GM19238 (cell line): ENCODE measurements around the gene A4GNT.

Experiments
- DNase-seq: peaks from one replicate; pipeline ENCODE4 v3.0.0; 2011; ENCODE audit warnings: low spot score; ENCODE audit not compliant: insufficient read length

The A4GNT gene

DNA sequence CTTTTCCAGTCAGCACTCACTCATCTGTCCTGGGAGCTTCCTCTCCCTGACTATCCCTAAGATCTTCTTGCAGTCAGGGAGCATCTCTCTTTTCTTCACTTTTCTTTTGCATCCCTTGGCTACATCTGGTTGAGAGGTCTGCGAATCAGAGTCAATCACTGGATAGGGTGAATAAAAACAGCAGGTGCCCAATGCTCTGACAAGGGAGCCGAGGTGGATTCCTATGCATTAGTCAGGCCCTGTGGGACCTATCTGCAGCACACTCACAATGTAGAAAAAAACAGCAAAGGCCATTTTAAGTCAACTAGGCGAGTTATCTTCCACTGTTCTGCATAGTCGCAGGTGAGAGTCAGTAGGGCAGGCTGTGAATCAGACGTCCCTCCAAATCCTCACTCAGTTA is 52.3 kb downstream of the A4GNT start:
- DNase-seq = no peak

DNA sequence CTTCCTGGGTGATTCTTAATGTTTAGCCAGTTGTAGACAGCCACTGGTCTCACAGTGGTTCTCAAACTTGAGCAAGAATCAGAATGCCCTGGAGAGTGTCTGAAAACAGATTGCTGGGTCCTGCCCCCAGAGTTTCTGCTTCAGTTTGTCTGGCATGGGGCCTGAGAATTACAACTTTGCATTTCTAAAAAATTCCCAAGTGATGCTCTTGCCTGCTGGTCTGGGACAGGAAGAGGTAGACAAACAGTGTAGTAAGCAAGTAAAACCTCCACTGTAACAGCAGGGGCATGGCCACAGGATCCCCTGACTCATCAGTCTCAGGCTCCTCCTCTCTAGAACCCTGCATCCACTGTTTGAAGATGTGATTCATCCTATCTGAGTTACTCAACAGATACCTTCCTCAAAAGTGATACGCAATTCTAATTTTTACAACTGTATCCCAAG is 53.3 kb downstream of the A4GNT start:
- DNase-seq = no peak

DNA sequence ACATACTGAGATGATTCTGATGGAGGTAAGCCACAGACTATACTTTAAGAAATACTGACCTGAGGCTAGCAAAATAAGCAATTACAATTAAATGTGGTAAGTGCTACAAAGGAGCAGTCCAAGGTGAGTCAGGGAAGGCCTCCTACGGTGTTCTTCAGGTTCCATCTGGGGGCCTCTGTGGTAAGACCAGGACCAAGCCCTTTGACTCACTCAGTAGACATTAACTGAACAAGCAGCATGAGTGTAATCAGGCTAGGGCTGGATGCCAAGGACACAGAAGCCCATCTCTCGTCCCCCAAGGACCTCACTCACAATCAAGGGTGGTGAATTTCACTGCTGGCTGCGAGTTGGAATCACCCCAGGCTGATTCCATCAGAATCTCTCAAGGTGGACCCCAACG is 54.1 kb downstream of the A4GNT start:
- DNase-seq = no peak
